NAMALWA (cell line): Measurements from ENCODE around the gene ZNF429.
"Not testable (repeated sequence)": the region's sequence is repeated elsewhere in the genome, so short reads cannot be mapped to it uniquely, and the experiment has no call there.

ENCODE experiments used
- DNase-seq: peaks from one replicate; pipeline ENCODE4 v3.0.0-alpha.2; 2015; ENCODE audit warnings: low spot score

Gene ZNF429

GRCh38 chr19:21593008-21593481 is 87.6 kb downstream of the ZNF429 start:
- DNase-seq, result no peak

GRCh38 chr19:21593502-21593901 is 88.1 kb downstream of the ZNF429 start:
- DNase-seq, result no peak

GRCh38 chr19:21593934-21594820 is 88.8 kb downstream of the ZNF429 start:
- DNase-seq, result no peak

GRCh38 chr19:21595185-21595584 is 89.8 kb downstream of the ZNF429 start:
- DNase-seq, result no peak

GRCh38 chr19:21602082-21602658 is 96.8 kb downstream of the ZNF429 start:
- DNase-seq, result no peak

GRCh38 chr19:21602659-21603430 is 97.4 kb downstream of the ZNF429 start:
- not testable (repeated sequence) for DNase-seq

- DNase-seq, result no peak
Measured at GRCh38 chr19:21603431-21604231, 98.2 kb downstream of the ZNF429 start.

- DNase-seq, result peak; percentile 7
Measured at GRCh38 chr19:21604351-21604926, 99.0 kb downstream of the ZNF429 start.
